Left lung (tissue), 10 donors: ENCODE results near the gene TSPAN17. TPM values are rescaled to one million over a fixed set of nuclear protein-coding genes. Genes with fewer than 3 reads are reported as not detected.

ENCODE experiments used
- ATAC-seq: fragments of 200-7000 bp; cut with Tn5 transposase; one replicate; pipeline ENCODE4 v1.9.1; 2020; ENCODE audit warnings: moderate library complexity
- DNase-seq, 4 donors: peaks; one replicate each; pipeline ENCODE4 v3.0.0-alpha.2; 2013 to 2020
- H3K27ac ChIP-seq, 2 donors: fragments of 200-600 bp; sonication (generic) in 1 of 2; one replicate each; pipeline versions ENCODE4 v1.5.0 to v1.8.0; 2020 to 2021
- H3K27me3 ChIP-seq, 2 donors: fragments of 200-600 bp; sonication (generic) in 1 of 2; one replicate each; pipeline versions ENCODE4 v1.5.0 to v1.8.0; 2020 to 2021
- H3K36me3 ChIP-seq, 2 donors: fragments of 200-600 bp; sonication (generic) in 1 of 2; one replicate each; pipeline versions ENCODE4 v1.5.0 to v1.8.0; 2020 to 2021
- H3K4me1 ChIP-seq, 2 donors: fragments of 200-600 bp; one replicate each; pipeline ENCODE4 v1.8.0; 2021
- H3K4me3 ChIP-seq, 2 donors: fragments of 200-600 bp; sonication (generic) in 1 of 2; one replicate each; pipeline versions ENCODE4 v1.5.0 to v1.8.0; 2020 to 2021; ENCODE audit warnings: mild to moderate bottlenecking in 1 of 2
- H3K9me3 ChIP-seq, 2 donors: fragments of 200-600 bp; sonication (generic) in 1 of 2; one replicate each; pipeline versions ENCODE4 v1.5.0 to v1.8.0; 2020 to 2021
- CTCF ChIP-seq, 2 donors: fragments of 200-600 bp; sonication (generic) in 1 of 2; IDR thresholded peaks; one replicate each; pipeline versions ENCODE4 v1.5.0 to v1.8.0; 2021; ENCODE audit warnings: antibody characterized with exemption in 2 of 2
- intact Hi-C, 2 donors: fragments of 100-400 bp; cut with DNase I; formaldehyde crosslinking; loops; one replicate each; pipeline versions ENCODE4 v1.11.2 to v1.14.2; 2022
- polyA plus RNA-seq, 6 donors: library from polyadenylated mRNA; unstranded; fragments of 120-200 nt; gene quantifications; one replicate each; pipeline ENCODE4 v1.2.1, GENCODE V29; 2013; ENCODE audit not compliant: insufficient read length in 6 of 6
- total RNA-seq, 2 donors: library from RNA; stranded (reverse); fragmentation: NEBNext Ultra II Directional; extraction: Animal tissue kit (Norgen Biotek cat#: 25700); gene quantifications; one replicate each; pipeline ENCODE4 v1.2.1, GENCODE V29; 2021
- donor health status: DM: no; HTN: yes; CAD: no.
- donor health status: DM: no; HTN: no; CAD: no.

Gene TSPAN17
- total and polyA plus RNA-seq, 8 donors: 26.0 to 48.3 (median 35.0) TPM

GRCh38 chr5:176671890-176672747 is 24.8 kb downstream of the TSPAN17 start:
- ATAC-seq: no peak
- intact Hi-C loops: no loop called here
- Histone ChIP-seq H3K9me3 (no peaks in the 10 kb centered on the region), H3K27ac (no peak overlapping the region), H3K27me3 (peaks cover 0 to 64% of the 10 kb centered on the region in 2 donors), H3K4me3 (no peak overlapping the region), H3K4me1 (no peaks in the 10 kb centered on the region), H3K36me3 (no peaks in the 10 kb centered on the region)
- TF ChIP-seq CTCF (IDR thresholded peaks at IDR 0.05): no peak
- no peak for DNase-seq

- H3K27ac ChIP-seq: no peak overlapping the region
- DNase-seq (no peak), ATAC-seq (no peak)
- intact Hi-C loops: no loop called here
- no peaks in the 10 kb centered on the region for H3K9me3 ChIP-seq
- H3K27me3 ChIP-seq: peaks cover under 1 to 61% of the 10 kb centered on the region in 2 donors
- no peaks in the 10 kb centered on the region for H3K36me3 ChIP-seq
- no peak overlapping the region for H3K4me3 ChIP-seq
- no peak for TF ChIP-seq CTCF (IDR thresholded peaks at IDR 0.05)
- no peaks in the 10 kb centered on the region for H3K4me1 ChIP-seq
Measured at GRCh38 chr5:176673651-176674583, 26.6 kb downstream of the TSPAN17 start.

- DNase-seq (no peak), ATAC-seq (no peak)
- no peak for TF ChIP-seq CTCF (IDR thresholded peaks at IDR 0.05)
- Histone ChIP-seq H3K36me3 (no peaks in the 10 kb centered on the region), H3K4me1 (no peaks in the 10 kb centered on the region), H3K27ac (no peak overlapping the region), H3K4me3 (no peak overlapping the region), H3K27me3 (peaks cover 9 to 63% of the 10 kb centered on the region in 2 donors), H3K9me3 (no peaks in the 10 kb centered on the region)
- intact Hi-C loops: no loop called here
Measured at GRCh38 chr5:176674799-176675198, 27.5 kb downstream of the TSPAN17 start.

GRCh38 chr5:176675676-176676360 is 28.5 kb downstream of the TSPAN17 start:
- no peaks in the 10 kb centered on the region for H3K9me3 ChIP-seq
- no peaks in the 10 kb centered on the region for H3K36me3 ChIP-seq
- H3K27ac ChIP-seq: no peak overlapping the region
- no peak for TF ChIP-seq CTCF (IDR thresholded peaks at IDR 0.05)
- peaks cover 20 to 63% of the 10 kb centered on the region in 2 donors for H3K27me3 ChIP-seq
- no peak overlapping the region for H3K4me3 ChIP-seq
- intact Hi-C loops: no loop called here
- H3K4me1 ChIP-seq: no peaks in the 10 kb centered on the region
- DNase-seq: no peak
- ATAC-seq: no peak
